GM18508 (cell line): ENCODE measurements around the gene MT1F.

ENCODE experiments used
- ATAC-seq: cut with Tn5 transposase; IDR thresholded peaks from one replicate; pipeline ENCODE4 v1.9.1; 2021; ENCODE audit warnings: moderate number of reproducible peaks; ENCODE audit not compliant: insufficient read depth, unreplicated experiment

Gene MT1F

DNA sequence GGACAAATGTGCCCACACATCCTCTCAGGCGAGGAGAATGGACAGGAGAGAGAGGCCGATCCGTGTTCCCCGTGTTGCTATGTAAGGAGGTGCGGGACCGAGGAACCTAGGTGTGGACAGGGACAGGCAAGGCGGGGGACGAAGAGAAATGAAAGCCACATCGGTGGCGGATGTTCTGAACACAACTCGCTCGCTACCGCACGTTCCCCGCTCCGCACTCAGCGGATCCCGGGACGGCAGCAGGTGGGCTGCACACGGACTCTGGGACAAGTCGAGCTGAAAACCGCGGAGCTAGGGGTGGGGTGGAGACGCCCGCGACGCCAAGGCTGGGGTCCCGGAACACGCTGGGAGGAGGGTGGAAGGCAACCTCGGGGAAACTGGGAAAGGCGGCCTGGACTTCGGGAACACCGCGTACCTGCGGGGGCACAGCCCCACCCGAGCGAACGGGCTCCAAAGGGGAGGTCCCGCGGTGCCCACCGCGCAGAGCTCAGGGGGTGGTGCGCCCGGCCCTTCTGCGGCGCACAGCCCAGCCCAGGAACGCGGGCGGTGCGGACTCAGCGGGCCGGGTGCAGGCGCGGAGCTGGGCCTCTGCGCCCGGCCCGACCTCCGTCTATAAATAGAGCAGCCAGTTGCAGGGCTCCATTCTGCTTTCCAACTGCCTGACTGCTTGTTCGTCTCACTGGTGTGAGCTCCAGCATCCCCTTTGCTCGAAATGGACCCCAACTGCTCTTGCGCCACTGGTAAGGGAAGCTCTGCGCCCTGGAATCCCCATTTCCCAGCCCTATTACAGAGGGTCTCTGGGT lies 32.4 kb upstream of the MT1F start, which contains the start of gene MT1E:
TSS of gene MT1E (plus strand) at position 642 of the 803 bp plus-strand sequence. CDS start at position 713, 71 bp downstream.
- no peak for ATAC-seq

DNA sequence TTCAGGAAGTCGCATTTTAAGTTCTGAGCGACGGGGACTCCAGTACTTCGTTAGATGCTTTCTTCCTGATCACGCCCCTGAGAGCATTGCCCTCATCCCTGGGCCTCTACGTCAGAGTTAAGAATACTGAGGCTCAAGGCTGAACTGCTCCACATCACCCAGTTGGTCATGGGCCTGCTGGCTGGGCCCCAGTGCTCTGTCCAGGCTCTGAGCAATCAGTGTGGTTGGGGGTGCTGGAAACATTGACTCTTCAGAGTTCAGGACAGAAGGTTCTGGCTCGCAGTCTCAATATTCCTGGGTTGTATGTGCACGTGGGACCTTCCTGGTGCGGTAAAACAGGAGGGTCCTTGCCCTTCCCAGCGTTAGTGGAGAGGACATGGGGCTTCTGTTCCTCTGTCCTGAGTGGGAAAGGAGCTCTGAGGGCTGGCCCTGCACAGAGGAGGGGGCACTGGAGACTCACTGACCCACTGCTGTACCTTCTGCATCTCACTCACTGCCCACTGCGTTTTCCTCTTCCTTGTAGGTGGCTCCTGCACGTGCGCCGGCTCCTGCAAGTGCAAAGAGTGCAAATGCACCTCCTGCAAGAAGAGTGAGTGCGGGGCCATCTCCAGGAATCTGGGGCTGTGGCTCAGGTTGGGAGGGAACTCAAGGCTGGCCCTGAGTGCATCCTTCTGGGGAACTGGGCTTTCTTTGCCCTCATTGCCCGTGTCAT lies 31.7 kb upstream of the MT1F start:
- ATAC-seq, result no peak

DNA sequence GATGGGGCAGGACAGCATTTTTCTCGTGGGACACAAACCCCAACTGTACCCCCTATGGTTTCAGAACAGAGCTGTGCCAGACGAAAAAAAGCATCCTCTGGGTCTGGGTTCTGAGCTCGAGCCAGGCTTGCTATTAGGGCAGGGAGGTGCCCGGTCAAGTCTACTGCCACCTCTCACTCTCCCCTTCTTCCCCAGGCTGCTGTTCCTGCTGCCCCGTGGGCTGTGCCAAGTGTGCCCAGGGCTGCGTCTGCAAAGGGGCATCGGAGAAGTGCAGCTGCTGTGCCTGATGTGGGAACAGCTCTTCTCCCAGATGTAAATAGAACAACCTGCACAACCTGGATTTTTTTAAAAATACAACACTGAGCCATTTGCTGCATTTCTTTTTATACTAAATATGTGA lies 31.1 kb upstream of the MT1F start:
- ATAC-seq, result no peak

DNA sequence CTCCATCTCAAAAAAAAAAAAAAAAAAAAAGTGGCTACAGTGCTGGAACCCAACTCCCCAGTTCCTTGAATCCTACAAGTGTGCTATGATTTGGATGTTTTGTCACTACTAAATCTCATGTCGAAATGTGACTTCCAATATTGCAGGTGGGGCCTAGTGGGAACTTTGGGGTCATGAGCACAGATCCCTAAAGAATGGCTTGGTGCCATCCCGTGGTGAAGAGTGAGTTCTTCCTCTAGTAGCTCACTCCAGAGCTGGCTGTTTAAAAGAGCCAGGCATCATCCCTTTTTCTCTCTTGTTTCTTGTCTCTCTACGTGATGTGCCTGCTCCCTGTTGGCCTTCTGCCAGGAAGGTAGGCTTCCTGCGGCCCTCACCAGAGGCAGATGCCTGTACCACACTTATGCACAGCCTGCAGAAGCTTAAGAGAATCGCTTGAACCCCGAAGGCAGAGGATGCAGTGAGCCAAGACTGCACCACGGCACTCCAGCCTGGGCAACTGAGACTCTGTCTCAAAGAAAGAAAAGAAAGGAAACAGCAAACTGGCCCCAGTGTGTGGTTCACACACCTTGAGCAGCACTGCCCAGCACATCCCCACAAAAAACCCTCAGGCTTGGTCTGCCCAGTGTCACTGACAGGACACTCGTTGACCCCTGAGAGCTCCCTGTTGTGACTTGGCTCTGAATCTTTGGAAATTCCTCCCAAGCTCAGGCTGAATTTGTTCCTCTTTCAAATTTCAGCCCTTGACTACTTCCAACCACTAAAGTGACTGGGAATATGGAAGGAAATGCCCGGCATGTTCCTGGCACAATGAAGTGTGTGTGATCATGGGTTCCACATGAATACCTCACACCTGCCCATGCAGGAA lies 29.0 kb upstream of the MT1F start:
- no peak for ATAC-seq

DNA sequence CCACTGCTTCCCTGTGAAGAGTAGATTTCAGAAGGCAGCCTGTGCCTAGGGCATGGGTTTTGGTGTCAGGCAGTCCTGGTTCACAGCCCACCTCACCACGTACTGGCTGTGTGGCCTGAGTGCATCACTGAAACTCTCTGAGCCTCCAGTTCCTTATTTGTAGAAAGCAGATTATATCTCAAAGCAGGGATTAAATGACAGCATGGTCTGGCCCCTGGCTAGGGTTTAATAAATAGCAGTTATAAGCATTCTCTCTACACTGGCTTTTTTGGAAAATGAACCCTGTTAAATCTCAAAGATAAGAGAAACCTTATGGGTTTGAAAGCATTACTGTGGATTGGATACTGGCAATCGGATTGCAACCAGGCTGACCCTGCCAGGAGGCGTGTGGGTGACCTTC lies 28.2 kb upstream of the MT1F start:
- ATAC-seq, result no peak

DNA sequence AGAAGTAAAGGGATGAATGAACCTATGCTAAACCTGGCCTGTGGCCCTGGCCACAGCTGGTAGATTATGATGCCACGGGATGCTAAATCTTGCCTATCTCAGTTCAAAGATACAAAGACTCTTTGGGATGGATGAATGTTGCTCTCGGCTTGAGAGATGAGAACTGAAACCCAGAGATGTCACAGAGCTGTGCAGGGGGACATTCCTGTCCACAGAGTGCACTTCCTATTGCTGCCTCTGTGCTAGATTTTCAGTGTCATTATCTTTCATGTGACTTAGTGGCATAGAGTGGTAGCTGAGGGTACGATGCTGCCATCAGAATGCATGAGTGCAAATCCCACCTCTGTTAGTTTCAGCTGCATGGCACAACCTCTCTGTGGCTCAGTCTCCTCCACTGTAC lies 27.6 kb upstream of the MT1F start:
- peak; percentile 86 for ATAC-seq

DNA sequence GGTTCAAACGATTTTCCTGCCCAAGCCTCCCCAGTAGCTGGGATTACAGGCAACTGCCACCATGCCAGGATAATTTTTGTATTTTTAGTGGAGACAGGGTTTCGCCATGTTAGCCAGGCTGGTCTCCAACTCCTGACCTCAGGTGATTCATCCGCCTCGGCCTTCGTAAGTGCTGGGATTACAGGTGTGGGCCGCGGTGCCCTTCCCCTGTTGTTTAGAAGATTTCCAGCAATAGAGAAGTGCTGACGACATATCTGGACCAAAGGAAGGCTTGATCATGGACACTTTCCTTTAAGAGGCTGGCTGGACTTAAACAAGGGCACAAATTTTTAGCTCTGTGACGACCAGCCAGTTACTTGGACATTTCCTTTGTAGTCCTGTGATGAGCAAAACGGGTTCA lies 26.6 kb upstream of the MT1F start:
- ATAC-seq, result no peak

DNA sequence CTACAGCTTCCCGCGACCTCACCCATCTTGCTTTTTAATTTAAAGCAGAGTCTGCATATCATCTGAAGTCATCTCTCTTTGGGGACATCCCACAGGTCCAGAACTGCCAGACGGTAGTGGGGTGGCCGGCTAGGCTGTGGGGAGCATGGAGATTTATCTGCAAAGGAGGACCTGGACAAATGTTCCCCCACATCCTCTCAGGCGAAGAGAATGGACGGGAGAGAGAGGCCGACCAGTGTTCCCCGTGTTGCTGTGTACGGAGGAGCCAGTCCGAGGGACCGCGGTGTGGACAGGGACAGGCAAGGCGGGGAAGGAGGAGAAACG lies 26.0 kb upstream of the MT1F start:
- no peak for ATAC-seq

DNA sequence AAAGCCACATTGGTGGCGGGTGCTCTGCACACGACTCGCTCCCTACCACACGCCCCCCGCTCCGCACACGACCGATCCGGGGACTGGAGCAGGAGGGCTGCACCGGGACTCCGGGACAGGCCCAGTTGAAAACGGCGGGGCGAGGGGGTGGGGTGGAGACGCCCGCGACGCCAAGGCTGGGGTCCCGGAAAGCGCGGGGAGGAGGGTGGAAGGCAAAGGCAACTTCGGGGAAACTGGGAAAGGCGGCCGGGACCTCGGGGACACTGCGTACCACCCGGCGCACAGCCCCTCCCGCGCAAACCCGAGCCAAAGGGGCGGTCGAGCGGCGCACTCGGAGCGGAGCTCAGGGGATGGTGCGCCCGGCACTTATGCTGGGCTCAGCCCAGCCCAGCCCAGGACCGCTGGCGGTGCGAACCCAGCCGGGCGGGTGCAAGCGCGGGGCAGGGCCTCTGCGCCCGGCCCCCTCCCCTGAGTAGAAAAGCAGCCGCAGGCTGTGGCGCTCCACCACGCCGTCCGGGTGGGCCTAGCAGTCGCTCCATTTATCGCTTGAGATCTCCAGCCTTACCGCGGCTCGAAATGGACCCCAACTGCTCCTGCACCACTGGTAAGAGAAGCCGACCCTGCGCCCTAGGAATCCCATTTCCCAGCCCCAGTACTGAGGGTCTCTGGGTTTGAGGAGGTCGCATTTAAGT lies 25.5 kb upstream of the MT1F start, which contains the start of gene MT1M:
TSS of gene MT1M (plus strand) at position 504 of the 692 bp plus-strand sequence. CDS start at position 577, 73 bp downstream.
- ATAC-seq, result no peak

DNA sequence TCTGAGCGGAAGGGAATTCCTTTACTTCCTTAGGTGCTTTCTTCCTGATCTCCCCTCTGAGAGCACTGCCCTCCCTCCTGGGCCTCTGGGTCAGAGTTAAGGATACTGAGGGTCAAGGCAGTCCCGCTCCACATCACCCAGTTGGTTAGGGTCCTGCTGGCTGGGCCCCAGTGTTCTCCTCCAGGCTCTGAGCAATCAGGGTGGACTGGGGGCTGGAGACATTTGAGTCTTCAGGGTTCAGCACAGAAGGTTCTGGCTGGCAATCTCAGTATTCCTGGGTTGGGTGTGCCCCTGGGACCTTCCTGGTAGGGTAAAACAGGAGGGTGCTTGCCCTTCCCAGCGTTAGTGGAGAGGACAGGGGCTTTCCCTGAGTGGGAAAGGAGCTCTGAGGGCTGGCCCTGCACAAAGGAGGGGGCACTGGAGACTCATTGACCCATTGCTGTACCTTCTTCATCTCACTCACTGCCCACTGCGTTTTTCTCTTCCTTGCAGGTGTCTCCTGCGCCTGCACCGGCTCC lies 24.9 kb upstream of the MT1F start:
- ATAC-seq, result no peak

DNA sequence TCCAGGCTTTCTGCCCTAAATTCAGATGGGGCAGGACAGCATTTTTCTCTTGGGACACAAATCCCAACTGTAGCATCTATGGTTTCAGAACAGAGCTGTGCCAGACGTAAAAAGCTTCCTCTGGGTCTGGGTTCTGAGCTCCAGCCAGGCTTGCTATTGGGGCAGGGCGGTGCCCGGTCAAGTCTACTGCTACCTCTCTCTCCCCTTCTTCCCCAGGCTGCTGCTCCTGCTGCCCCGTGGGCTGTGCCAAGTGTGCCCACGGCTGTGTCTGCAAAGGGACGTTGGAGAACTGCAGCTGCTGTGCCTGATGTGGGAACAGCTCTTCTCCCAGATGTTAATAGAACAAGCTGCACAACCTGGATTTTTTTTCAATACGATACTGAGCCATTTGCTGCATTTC lies 24.2 kb upstream of the MT1F start:
- ATAC-seq, result no peak

DNA sequence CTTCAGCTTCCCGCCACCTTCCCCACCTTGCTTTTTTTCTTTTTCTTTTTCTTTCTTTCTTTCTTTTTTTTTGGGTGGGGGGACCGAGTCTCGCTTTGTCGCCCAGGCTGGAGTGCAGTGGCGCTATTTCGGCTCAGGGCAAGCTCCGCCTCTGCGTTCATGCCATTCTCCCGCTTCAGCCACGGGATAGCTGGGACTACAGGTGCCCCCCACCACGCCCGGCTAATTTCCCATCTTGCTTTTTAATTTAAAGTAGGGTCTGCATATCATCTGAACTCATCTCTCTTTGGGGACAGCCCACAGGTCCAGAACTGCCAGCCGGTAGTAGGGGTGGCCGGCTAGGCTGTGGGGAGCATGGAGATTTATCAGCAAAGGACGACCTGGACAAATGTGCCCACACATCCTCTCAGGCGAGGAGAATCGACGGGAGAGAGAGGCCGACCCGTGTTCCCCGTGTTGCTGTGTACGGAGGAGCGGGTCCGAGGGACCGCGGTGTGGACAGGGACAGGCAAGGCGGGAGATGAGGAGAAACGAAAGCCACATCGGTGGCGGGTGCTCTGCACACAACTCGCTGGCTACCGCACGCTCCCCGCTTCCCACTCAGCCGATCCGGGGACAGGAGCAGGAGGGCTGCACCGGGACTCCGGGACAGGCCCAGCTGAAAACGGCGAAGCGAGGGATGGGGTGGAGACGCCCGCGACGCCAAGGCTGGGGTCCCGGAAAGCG lies 22.9 kb upstream of the MT1F start:
- ATAC-seq, result no peak

DNA sequence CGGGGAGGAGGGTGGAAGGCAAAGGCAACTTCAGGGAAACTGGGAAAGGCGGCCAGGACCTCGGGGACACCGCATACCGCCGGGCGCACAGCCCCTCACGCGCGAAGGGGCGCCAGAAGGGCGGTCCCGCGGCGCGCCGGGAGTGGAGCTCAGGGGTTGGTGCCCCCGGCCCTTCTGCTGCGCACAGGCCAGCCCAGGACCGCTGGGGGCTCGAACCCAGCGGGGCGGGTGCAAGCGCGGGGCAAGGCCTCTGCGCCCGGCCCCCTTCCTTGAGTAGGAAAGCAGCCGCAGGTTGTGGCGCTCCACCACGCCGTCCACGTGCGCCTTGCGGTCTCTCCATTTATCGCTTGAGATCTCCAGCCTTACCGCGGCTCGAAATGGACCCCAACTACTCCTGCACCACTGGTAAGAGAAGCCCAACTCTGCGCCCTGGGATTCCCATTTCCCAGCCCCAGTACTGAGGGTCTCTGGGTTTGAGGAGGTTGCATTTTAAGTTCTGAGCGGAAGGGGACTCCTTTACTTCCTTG lies 22.3 kb upstream of the MT1F start:
- no peak for ATAC-seq

DNA sequence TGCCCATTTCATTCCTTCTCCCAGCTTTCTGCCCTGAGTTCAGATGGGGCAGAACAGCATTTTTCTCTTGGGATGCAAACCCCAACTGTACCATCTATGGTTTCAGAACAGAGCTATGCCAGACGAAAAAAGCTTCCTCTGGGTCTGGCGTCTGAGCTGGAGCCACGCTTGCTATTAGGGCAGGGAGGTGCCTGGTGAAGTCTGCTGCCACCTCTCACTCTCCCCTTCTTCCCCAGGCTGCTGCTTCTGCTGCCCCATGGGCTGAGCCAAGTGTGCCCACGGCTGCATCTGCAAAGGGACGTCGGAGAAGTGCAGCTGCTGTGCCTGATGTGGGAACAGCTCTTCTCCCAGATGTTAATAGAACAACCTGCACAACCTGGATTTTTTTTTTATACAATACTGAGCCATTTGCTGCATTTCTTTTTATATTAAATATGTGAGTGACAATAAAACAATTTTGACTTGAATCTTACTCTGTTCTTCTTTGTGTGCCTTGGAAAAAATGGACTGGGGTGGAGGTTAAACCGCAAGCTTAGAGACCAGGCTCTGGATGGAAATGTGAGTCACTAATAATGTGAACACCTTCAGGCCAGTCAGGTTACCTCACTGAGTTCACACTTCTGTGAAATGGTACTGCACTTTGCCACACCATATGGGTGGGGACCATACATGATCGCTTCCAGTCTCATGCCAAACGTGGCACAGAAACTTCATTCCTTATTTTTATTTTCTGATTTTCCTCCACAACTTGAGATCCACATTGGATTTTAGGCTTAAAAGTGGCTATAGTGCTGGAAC lies 20.9 kb upstream of the MT1F start:
- ATAC-seq, result no peak

DNA sequence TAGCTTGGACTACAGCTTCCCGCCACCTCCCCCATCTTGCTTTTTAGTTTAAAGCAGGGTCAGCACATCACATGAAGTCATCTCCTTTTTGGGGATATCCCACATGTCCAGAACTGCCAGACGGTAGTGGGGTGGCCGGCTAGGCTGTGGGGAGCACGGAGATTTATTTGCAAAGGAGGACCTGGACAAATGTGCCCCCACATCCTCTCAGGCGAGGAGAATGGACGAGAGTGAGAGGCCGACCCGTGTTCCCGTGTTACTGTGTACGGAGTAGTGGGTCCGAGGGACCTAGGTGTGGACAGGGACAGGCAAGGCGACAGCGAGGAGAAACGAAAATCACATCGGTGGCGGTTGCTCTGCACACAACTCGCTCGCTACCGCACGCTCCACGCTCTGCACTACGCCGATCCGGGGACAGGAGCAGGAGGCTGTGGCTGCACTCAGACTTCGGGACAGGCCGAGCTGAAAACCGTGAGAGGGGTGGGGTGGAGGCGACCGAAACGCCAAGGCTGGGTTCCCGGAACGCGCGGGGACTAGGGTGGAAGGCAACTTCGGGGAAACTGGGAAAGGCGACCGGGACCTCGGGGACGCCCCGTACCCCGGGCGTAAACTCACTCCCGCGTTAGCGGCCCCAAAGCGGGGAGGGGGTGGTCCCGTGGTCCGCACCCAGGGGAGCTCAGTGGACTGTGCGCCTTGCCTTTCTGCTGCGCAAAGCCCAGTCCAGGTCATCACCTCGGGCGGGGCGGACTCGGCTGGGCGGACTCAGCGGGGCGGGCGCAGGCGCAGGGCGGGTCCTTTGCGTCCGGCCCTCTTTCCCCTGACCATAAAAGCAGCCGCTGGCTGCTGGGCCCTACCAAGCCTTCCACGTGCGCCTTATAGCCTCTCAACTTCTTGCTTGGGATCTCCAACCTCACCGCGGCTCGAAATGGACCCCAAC lies 19.7 kb upstream of the MT1F start, which contains the start of gene MT1A:
TSS of gene MT1A (plus strand) at position 853 of the 937 bp plus-strand sequence. CDS start at position 926, 73 bp downstream.
- no peak for ATAC-seq

DNA sequence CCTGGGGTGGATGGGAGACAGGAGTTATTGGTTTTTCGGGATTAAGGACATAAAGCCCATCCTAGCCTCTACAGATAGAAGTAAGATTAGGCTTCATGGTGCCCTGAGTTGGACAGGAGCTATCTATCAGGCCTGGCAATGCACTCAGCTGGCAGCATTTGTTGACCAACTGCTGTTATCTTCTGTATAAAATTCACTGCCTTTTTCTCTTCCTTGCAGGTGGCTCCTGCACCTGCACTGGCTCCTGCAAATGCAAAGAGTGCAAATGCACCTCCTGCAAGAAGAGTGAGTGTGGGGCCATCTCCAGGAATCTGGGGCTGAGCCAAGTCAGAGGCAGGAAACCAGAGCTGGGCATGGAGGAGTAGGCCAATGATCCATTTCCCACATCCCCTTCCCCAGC lies 18.7 kb upstream of the MT1F start:
- ATAC-seq, result no peak

DNA sequence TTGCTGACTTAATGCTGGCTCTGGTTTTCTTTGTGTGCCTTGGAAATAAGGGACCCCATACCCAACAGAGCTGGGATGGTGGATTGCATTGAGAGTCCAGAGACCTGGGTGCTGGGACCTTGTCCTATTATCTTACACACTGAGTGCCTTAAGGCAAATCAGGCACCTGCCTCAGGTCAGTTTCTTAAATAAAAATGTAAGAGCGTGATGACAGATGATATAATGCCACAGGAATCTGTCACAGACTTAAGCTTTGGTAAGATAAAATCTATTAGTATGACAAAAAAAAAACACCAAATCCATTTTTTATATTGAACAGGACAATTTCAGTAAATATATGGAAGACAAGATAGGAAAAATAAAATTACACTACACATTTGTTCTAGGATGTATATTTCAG lies 17.7 kb upstream of the MT1F start:
- no peak for ATAC-seq
